HepG2 (cell line): ENCODE data around the gene MDFI. TPM values are rescaled to one million over a fixed set of nuclear protein-coding genes. Genes with fewer than 3 reads are reported as not detected.
A peak's percentile ranks its signal among the peaks of the same experiment; 100 is the strongest.

Experiments used
- ATAC-seq: fragments of 200-7000 bp; cut with Tn5 transposase; 3 replicates; pipeline ENCODE4 v1.9.1; 2020; ENCODE audit warnings: mild to moderate bottlenecking, moderate library complexity
- BruUV-seq: library from RNA; stranded (reverse); fragments of 400-500 nt; replicated peaks from 2 replicates; lab custom pipeline; 2021; lab: Mats Ljungman, UMichigan
- CTCF ChIA-PET: fragments of 300-600 bp; formaldehyde crosslinking; extraction: SDS; loops from one replicate; lab custom pipeline; 2021; ENCODE audit warnings: low total read pairs, inconsistent platforms, low intra/inter-chr PET ratio; lab: Yijun Ruan, JAX
- POLR2A ChIA-PET: fragments of 350-600 bp; sonication (Branson Sonifier 250); formaldehyde crosslinking; loops from one replicate; lab custom pipeline; 2020; ENCODE audit warnings: antibody characterized with exemption, inconsistent platforms; lab: Yijun Ruan, JAX
- DNase-seq: peaks from one replicate; pipeline ENCODE4 v3.0.0-alpha.2; 2015; ENCODE audit warnings: low spot score
- FAIRE-seq: peaks from 3 replicates; lab custom pipeline; 2011; peaks lifted over from hg19 to GRCh38; lab: Jason Lieb, UNC
- H2AFZ ChIP-seq: one replicate; pipeline ENCODE4 v1.6.1; 2011; ENCODE audit warnings: low read length, inconsistent platforms
- H3K27ac ChIP-seq: fragments of 300-600 bp; 3 replicates; pipeline ENCODE4 v1.8.0; 2011; ENCODE audit warnings: mixed run types, mild to moderate bottlenecking, mixed read lengths, low read length, inconsistent platforms; ENCODE audit not compliant: insufficient read depth; ENCODE audit errors: extremely low read length
- H3K27me3 ChIP-seq, 2 experiments: fragments of 200-600 bp in 1 of 2; 2 replicates in 1 of 2; 3 replicates in 1 of 2; pipeline versions ENCODE4 v1.6.0 to v1.8.0; 2011; ENCODE audit warnings: low read length in 2 of 2, mild to moderate bottlenecking in 2 of 2, moderate library complexity in 2 of 2, inconsistent platforms in 1 of 2; ENCODE audit not compliant: insufficient read depth in 2 of 2, control insufficient read depth in 1 of 2
- H3K36me3 ChIP-seq, 2 experiments: fragments of 200-600 bp in 1 of 2; replicated peaks in 1 of 2; 2 replicates in 1 of 2; 3 replicates in 1 of 2; pipeline versions ENCODE4 v1.5.1 to v1.8.0; 2011; ENCODE audit warnings: low read length in 2 of 2, inconsistent platforms in 1 of 2; ENCODE audit not compliant: insufficient read depth in 2 of 2, control insufficient read depth in 1 of 2
- H3K4me1 ChIP-seq: 2 replicates; pipeline ENCODE4 v1.5.1; 2012; ENCODE audit warnings: low read length, inconsistent platforms; ENCODE audit not compliant: insufficient read depth
- H3K4me2 ChIP-seq: 2 replicates; pipeline ENCODE4 v1.6.0; 2011; ENCODE audit warnings: low read depth, low read length, inconsistent platforms
- H3K4me3 ChIP-seq, 3 experiments: fragments of 200-600 bp in 1 of 3; sonication (generic), shearing (Covaris generic) in 1 of 3; replicated peaks in 1 of 3; 2 replicates each; pipeline ENCODE4 v1.5.1; 2011 to 2016; ENCODE audit warnings: low read length in 3 of 3, inconsistent platforms in 2 of 3, low read depth in 2 of 3, mild to moderate bottlenecking in 2 of 3, control low read depth in 1 of 3, mixed read lengths in 1 of 3; ENCODE audit not compliant: insufficient read depth in 1 of 3
- H3K79me2 ChIP-seq: one replicate; pipeline ENCODE4 v1.6.1; 2011; ENCODE audit warnings: low read length, inconsistent platforms; ENCODE audit not compliant: insufficient read depth
- H3K9ac ChIP-seq: 2 replicates; pipeline ENCODE4 v1.6.0; 2011; ENCODE audit warnings: mild to moderate bottlenecking, low read depth, low read length, inconsistent platforms; ENCODE audit not compliant: insufficient read depth
- H3K9me3 ChIP-seq: 2 replicates; pipeline ENCODE4 v1.5.1; 2012; ENCODE audit warnings: mild to moderate bottlenecking, low read length
- H4K20me1 ChIP-seq: 2 replicates; pipeline ENCODE4 v1.6.0; 2011; ENCODE audit warnings: inconsistent platforms, mild to moderate bottlenecking, low read length, moderate library complexity; ENCODE audit not compliant: insufficient read depth
- CREM ChIP-seq, 2 experiments: sonication (generic) in 1 of 2; formaldehyde crosslinking in 1 of 2; IDR thresholded peaks; 2 replicates each; pipeline versions ENCODE4 v1.4.0 to v1.6.1; 2016 to 2020; ENCODE audit warnings: antibody characterized with exemption in 1 of 2, mild to moderate bottlenecking in 1 of 2, missing genetic modification reagents in 1 of 2
- CSRNP1 ChIP-seq: sonication (generic); formaldehyde crosslinking; IDR thresholded peaks from 2 replicates; pipeline ENCODE4 v1.8.1; 2023; ENCODE audit warnings: mild to moderate bottlenecking, missing genetic modification reagents
- GABPB1 ChIP-seq: IDR thresholded peaks from 2 replicates; pipeline ENCODE4 v1.6.1; 2016; ENCODE audit warnings: mild to moderate bottlenecking, missing genetic modification reagents, moderate library complexity, missing compliant biosample characterization
- HIVEP1 ChIP-seq: sonication (generic); formaldehyde crosslinking; IDR thresholded peaks from 2 replicates; pipeline ENCODE4 v1.4.0; 2020; ENCODE audit warnings: mild to moderate bottlenecking, missing genetic modification reagents
- NKX3-1 ChIP-seq: sonication (generic); formaldehyde crosslinking; IDR thresholded peaks from 2 replicates; pipeline ENCODE4 v1.5.0; 2020; ENCODE audit warnings: missing genetic modification reagents
- PATZ1 ChIP-seq: sonication (generic); formaldehyde crosslinking; IDR thresholded peaks from 2 replicates; pipeline ENCODE4 v1.4.0; 2020; ENCODE audit warnings: missing genetic modification reagents
- POLR2A ChIP-seq, 2 experiments: IDR thresholded peaks; 2 replicates each; pipeline ENCODE4 v1.6.1; 2011; ENCODE audit warnings: low read depth in 2 of 2, low read length in 2 of 2, mild to moderate bottlenecking in 1 of 2, moderate library complexity in 1 of 2; ENCODE audit not compliant: insufficient read depth in 1 of 2
- RBAK ChIP-seq: sonication (generic); formaldehyde crosslinking; IDR thresholded peaks from 2 replicates; pipeline ENCODE4 v1.5.1; 2020; ENCODE audit warnings: mild to moderate bottlenecking, missing genetic modification reagents
- SP2 ChIP-seq: sonication (generic); formaldehyde crosslinking; IDR thresholded peaks from 2 replicates; pipeline ENCODE4 v1.5.1; 2020; ENCODE audit warnings: mild to moderate bottlenecking, missing genetic modification reagents
- TBX2 ChIP-seq: sonication (generic); formaldehyde crosslinking; IDR thresholded peaks from 2 replicates; pipeline ENCODE4 v1.5.0; 2020; ENCODE audit warnings: missing genetic modification reagents, mild to moderate bottlenecking, borderline replicate concordance
- ZFP41 ChIP-seq: sonication (generic); formaldehyde crosslinking; IDR thresholded peaks from 2 replicates; pipeline ENCODE4 v1.4.0; 2020; ENCODE audit warnings: mild to moderate bottlenecking, missing genetic modification reagents, borderline replicate concordance
- ZNF317 ChIP-seq: sonication (generic); formaldehyde crosslinking; IDR thresholded peaks from 2 replicates; pipeline ENCODE4 v1.5.0; 2020; ENCODE audit warnings: mild to moderate bottlenecking, missing genetic modification reagents
- ZNF615 ChIP-seq: sonication (generic); formaldehyde crosslinking; IDR thresholded peaks from 2 replicates; pipeline ENCODE4 v1.5.0; 2020; ENCODE audit warnings: mild to moderate bottlenecking, missing genetic modification reagents, borderline replicate concordance
- ZNF629 ChIP-seq: sonication (generic); formaldehyde crosslinking; conservative IDR thresholded peaks from 2 replicates; pipeline ENCODE4 v1.5.0; 2020; ENCODE audit warnings: missing genetic modification reagents
- ZNF740 ChIP-seq: sonication (generic); formaldehyde crosslinking; IDR thresholded peaks from 2 replicates; pipeline ENCODE4 v1.4.0; 2020; ENCODE audit warnings: missing genetic modification reagents
- ZNF761 ChIP-seq: sonication (generic); formaldehyde crosslinking; conservative IDR thresholded peaks from 2 replicates; pipeline ENCODE4 v1.4.0; 2020; ENCODE audit warnings: mild to moderate bottlenecking, missing genetic modification reagents
- WGBS: methylation state at CpG from one replicate; pipeline ENCODE4 v1.1.6; 2017; ENCODE audit warnings: low lambda C conversion rate; 5-methylcytosine and 5-hydroxymethylcytosine counted together
- in situ Hi-C: cut with HindIII; loops from 2 replicates; pipeline ENCODE4 v1.10.0; 2017; ENCODE audit warnings: low pct_unique_long_range_greater_than_20kb; ENCODE audit not compliant: extremely low pct_ligation_motif_present
- intact Hi-C: fragments of 100-400 bp; cut with micrococcal nuclease; formaldehyde crosslinking; loops from one replicate; pipeline ENCODE4 v1.10.0; 2022; ENCODE audit not compliant: unreplicated experiment
- polyA plus RNA-seq, 8 experiments: library from polyadenylated mRNA; depleted of rRNA in 3 of 8; stranded (reverse) in 7 of 8; unstranded in 1 of 8; fragments of >200 nt; fragmentation: Illumina TruSeq in 4 of 8; extraction: Trizol in 4 of 8; gene quantifications; 2 replicates each; pipeline versions ENCODE4 v1.2.1 to v1.2.3, GENCODE V29; 2011 to 2016; ENCODE audit warnings: low read depth in 4 of 8, missing spikeins in 1 of 8, mixed read lengths in 1 of 8; ENCODE audit not compliant: insufficient read depth in 1 of 8
- total RNA-seq, 5 experiments: library from RNA; depleted of rRNA; stranded (reverse); fragments of >200 nt; fragmentation: Illumina TruSeq; extraction: Trizol; gene quantifications; 2 replicates each; pipeline ENCODE4 v1.2.3, GENCODE V29; 2016; ENCODE audit warnings: low read depth in 1 of 5
- TF ChIP-seq, protein P1 (sequence below): sonication (generic); formaldehyde crosslinking; IDR thresholded peaks from 2 replicates; pipeline ENCODE4 v1.8.1; 2022; ENCODE audit warnings: mild to moderate bottlenecking, missing genetic modification reagents

Gene MDFI
- total and polyA plus RNA-seq, 2 of the 13 experiments (the other 11 are each of a cell fraction or from before 2014, with no cell fraction given): 0.28 TPM; not detected in 1

- TF ChIP-seq, protein P1, sequence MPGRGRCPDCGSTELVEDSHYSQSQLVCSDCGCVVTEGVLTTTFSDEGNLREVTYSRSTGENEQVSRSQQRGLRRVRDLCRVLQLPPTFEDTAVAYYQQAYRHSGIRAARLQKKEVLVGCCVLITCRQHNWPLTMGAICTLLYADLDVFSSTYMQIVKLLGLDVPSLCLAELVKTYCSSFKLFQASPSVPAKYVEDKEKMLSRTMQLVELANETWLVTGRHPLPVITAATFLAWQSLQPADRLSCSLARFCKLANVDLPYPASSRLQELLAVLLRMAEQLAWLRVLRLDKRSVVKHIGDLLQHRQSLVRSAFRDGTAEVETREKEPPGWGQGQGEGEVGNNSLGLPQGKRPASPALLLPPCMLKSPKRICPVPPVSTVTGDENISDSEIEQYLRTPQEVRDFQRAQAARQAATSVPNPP (CRISPR knock-in tag): no peak
- TF ChIP-seq CSRNP1 (CRISPR knock-in tag) (0 out of 2 replicates have a peak, but pooled peaks have one; percentile 33), PATZ1 (no peak), GABPB1 (0 out of 2 replicates have a peak, but pooled peaks have one; percentile 7)
- TF ChIP-seq, all 625 proteins: peak for 4
These were observed at the start of gene MDFI (continued) for GRCh38 chr6:41638002-41638934.

DNA sequence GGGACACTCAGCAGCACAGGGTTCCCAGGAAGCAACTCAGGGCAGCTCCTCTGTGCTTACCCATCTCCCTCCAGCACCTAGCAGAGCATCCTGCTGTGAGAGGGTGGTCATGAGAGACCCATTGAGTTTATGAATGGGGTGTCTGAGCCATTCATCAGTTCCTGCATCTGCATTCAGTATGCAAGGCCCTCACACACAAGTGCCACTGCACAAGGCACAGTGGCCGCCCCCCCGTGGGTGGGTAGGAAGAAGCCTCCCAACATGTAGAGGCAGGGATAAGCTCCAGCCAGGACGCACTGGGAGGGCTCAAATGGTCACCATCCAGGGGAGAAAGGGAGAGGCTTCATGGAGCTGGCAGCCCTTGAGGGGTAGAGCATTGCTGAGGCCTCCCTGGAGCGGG lies 49.0 kb upstream of the MDFI start:
- Histone ChIP-seq H3K4me3 (no peak overlapping the region), H3K9ac (no peak overlapping the region), H2AFZ (no peak overlapping the region), H3K27ac (no peak overlapping the region), H3K36me3 (peaks cover 56 to 92% of the 10 kb centered on the region in 2 experiments), H3K79me2 (no peaks in the 10 kb centered on the region), H4K20me1 (peaks cover 18% of the 10 kb centered on the region; the same call in 1 of the 2 replicates), H3K9me3 (no peaks in the 10 kb centered on the region), H3K4me2 (no peak overlapping the region), H3K4me1 (peaks cover 29% of the 10 kb centered on the region), H3K27me3 (no peaks in the 10 kb centered on the region)
- ATAC-seq: no peak
- no peak for FAIRE-seq
- CTCF ChIA-PET: interaction anchor here (0.9 to 1.1 kb wide), 2 partner anchors 163 to 221 kb away, joined by 3 read pairs; no protein-coding TSS in a partner anchor
- WGBS: 98% methylated on average over 4 of the region's 4 CpGs
- no peak for DNase-seq
- in situ Hi-C loops (loop anchor here (10.0 kb wide), 1 partner anchor 534 kb away; the partner anchor contains the start of gene APOBEC2), intact Hi-C loops (no loop called here)
- POLR2A ChIA-PET: interaction anchor here (1.0 to 3.9 kb wide), 3 partner anchors 11 to 70 kb away, joined by 3 to 15 read pairs (median 6); no protein-coding TSS in a partner anchor
- no TSS peak for BruUV-seq
- no peak for TF ChIP-seq SP2 (CRISPR knock-in tag)
- no peak for TF ChIP-seq ZFP41 (CRISPR knock-in tag)
- TF ChIP-seq HIVEP1: no peak
- no peak for TF ChIP-seq ZNF615 (CRISPR knock-in tag)
- no peak for TF ChIP-seq RBAK (CRISPR knock-in tag)
- TF ChIP-seq ZNF740: no peak
- TF ChIP-seq TBX2 (CRISPR knock-in tag): no peak
- no peak for TF ChIP-seq NKX3-1 (CRISPR knock-in tag)
- no peak for TF ChIP-seq ZNF317
- TF ChIP-seq ZNF629 (CRISPR knock-in tag): 0 out of 2 replicates have a peak, but pooled peaks have one; percentile 1
- TF ChIP-seq CREM (IDR thresholded peaks at IDR 0.05): no peak
- no peak for TF ChIP-seq CREM (CRISPR knock-in tag; IDR thresholded peaks at IDR 0.05)
- 0 out of 4 replicates have a peak, but pooled peaks of 1 of the 2 experiments have one; percentile 4 for TF ChIP-seq POLR2A (IDR thresholded peaks at IDR 0.05; ENCODE audit: insufficient read depth in 1 of 2, low read depth in 2 of 2, low read length in 2 of 2)
- no peak for TF ChIP-seq ZNF761
